ENCODE measurements around the gene ZNF627. TPM values are rescaled to one million over a fixed set of nuclear protein-coding genes. Genes with fewer than 3 reads are reported as not detected.

Gene ZNF627
- total and polyA plus RNA-seq, 2 donors: 13.7 to 18.4 TPM

GRCh38 chr19:11656535-11656934 lies 59.3 kb downstream of the ZNF627 start:
- H3K9me3 ChIP-seq (ENCODE audit: control insufficient read depth in 2 of 2, insufficient read depth in 1 of 2, low read length in 1 of 2): peaks cover 5 to 8% of the 10 kb centered on the region in 2 donors
- H3K27ac ChIP-seq (ENCODE audit: low read depth in 1 of 2, low read length in 1 of 2): no peak overlapping the region
- no peak overlapping the region for H3K4me3 ChIP-seq (ENCODE audit: low read length in 2 of 2)
- DNase-seq (ENCODE audit: low read depth in 6 of 9, low spot score in 9 of 9): no peak
- peaks cover 6 to 12% of the 10 kb centered on the region in 2 donors for H3K36me3 ChIP-seq (ENCODE audit: control insufficient read depth in 2 of 2, insufficient read depth in 2 of 2, low read length in 1 of 2)
- 96% methylated on average over 3 of the region's 3 CpGs for WGBS
- H3K4me1 ChIP-seq (ENCODE audit: control insufficient read depth in 2 of 2, insufficient read depth in 2 of 2, low read length in 2 of 2): no peaks in the 10 kb centered on the region
- H3K27me3 ChIP-seq (ENCODE audit: control insufficient read depth in 2 of 2, insufficient read depth in 1 of 2, low read length in 1 of 2): no peaks in the 10 kb centered on the region

- 80% methylated on average over 3 of the region's 3 CpGs for WGBS
- peaks cover under 1 to 5% of the 10 kb centered on the region in 2 donors for H3K36me3 ChIP-seq (ENCODE audit: control insufficient read depth in 2 of 2, insufficient read depth in 2 of 2, low read length in 1 of 2)
- H3K27ac ChIP-seq (ENCODE audit: low read depth in 1 of 2, low read length in 1 of 2): no peak overlapping the region
- peaks cover 3 to 5% of the 10 kb centered on the region in 2 donors for H3K9me3 ChIP-seq (ENCODE audit: control insufficient read depth in 2 of 2, insufficient read depth in 1 of 2, low read length in 1 of 2)
- DNase-seq (ENCODE audit: low read depth in 6 of 9, low spot score in 9 of 9): no peak
- no peak overlapping the region for H3K4me3 ChIP-seq (ENCODE audit: low read length in 2 of 2)
- no peaks in the 10 kb centered on the region for H3K27me3 ChIP-seq (ENCODE audit: control insufficient read depth in 2 of 2, insufficient read depth in 1 of 2, low read length in 1 of 2)
- H3K4me1 ChIP-seq (ENCODE audit: control insufficient read depth in 2 of 2, insufficient read depth in 2 of 2, low read length in 2 of 2): no peaks in the 10 kb centered on the region
These were observed 60.0 kb downstream of the ZNF627 start for GRCh38 chr19:11657307-11657706.

- no peak for DNase-seq (ENCODE audit: low read depth in 6 of 9, low spot score in 9 of 9)
- Histone ChIP-seq H3K9me3 (ENCODE audit: control insufficient read depth in 2 of 2, insufficient read depth in 1 of 2, low read length in 1 of 2) (no peaks in the 10 kb centered on the region), H3K4me1 (ENCODE audit: control insufficient read depth in 2 of 2, insufficient read depth in 2 of 2, low read length in 2 of 2) (no peaks in the 10 kb centered on the region), H3K27ac (ENCODE audit: low read depth in 1 of 2, low read length in 1 of 2) (no peak overlapping the region), H3K4me3 (ENCODE audit: low read length in 2 of 2) (no peak overlapping the region), H3K36me3 (ENCODE audit: control insufficient read depth in 2 of 2, insufficient read depth in 2 of 2, low read length in 1 of 2) (no peaks in the 10 kb centered on the region), H3K27me3 (ENCODE audit: control insufficient read depth in 2 of 2, insufficient read depth in 1 of 2, low read length in 1 of 2) (no peaks in the 10 kb centered on the region)
- 78% methylated on average over 7 of the region's 7 CpGs for WGBS
These were observed 61.7 kb downstream of the ZNF627 start for GRCh38 chr19:11658970-11659369.

- Histone ChIP-seq H3K4me3 (ENCODE audit: low read length in 2 of 2) (no peak overlapping the region), H3K4me1 (ENCODE audit: control insufficient read depth in 2 of 2, insufficient read depth in 2 of 2, low read length in 2 of 2) (no peaks in the 10 kb centered on the region), H3K9me3 (ENCODE audit: control insufficient read depth in 2 of 2, insufficient read depth in 1 of 2, low read length in 1 of 2) (no peaks in the 10 kb centered on the region), H3K27ac (ENCODE audit: low read depth in 1 of 2, low read length in 1 of 2) (no peak overlapping the region), H3K27me3 (ENCODE audit: control insufficient read depth in 2 of 2, insufficient read depth in 1 of 2, low read length in 1 of 2) (no peaks in the 10 kb centered on the region), H3K36me3 (ENCODE audit: control insufficient read depth in 2 of 2, insufficient read depth in 2 of 2, low read length in 1 of 2) (no peaks in the 10 kb centered on the region)
- 97% methylated on average over 1 of the region's 1 CpG for WGBS
- DNase-seq (ENCODE audit: low read depth in 6 of 9, low spot score in 9 of 9): no peak
These were observed 62.3 kb downstream of the ZNF627 start for GRCh38 chr19:11659612-11660011.

GRCh38 chr19:11662278-11662677 lies 65.0 kb downstream of the ZNF627 start:
- Histone ChIP-seq H3K27ac (ENCODE audit: low read depth in 1 of 2, low read length in 1 of 2) (no peak overlapping the region), H3K36me3 (ENCODE audit: control insufficient read depth in 2 of 2, insufficient read depth in 2 of 2, low read length in 1 of 2) (no peaks in the 10 kb centered on the region), H3K9me3 (ENCODE audit: control insufficient read depth in 2 of 2, insufficient read depth in 1 of 2, low read length in 1 of 2) (no peaks in the 10 kb centered on the region), H3K4me3 (ENCODE audit: low read length in 2 of 2) (no peak overlapping the region), H3K27me3 (ENCODE audit: control insufficient read depth in 2 of 2, insufficient read depth in 1 of 2, low read length in 1 of 2) (no peaks in the 10 kb centered on the region), H3K4me1 (ENCODE audit: control insufficient read depth in 2 of 2, insufficient read depth in 2 of 2, low read length in 2 of 2) (no peaks in the 10 kb centered on the region)
- 97% methylated on average over 30 of the region's 30 CpGs for whole genome bisulfite sequencing
- DNase-seq (ENCODE audit: low read depth in 6 of 9, low spot score in 9 of 9): no peak

- H3K9me3 ChIP-seq (ENCODE audit: control insufficient read depth in 2 of 2, insufficient read depth in 1 of 2, low read length in 1 of 2): no peaks in the 10 kb centered on the region
- H3K4me3 ChIP-seq (ENCODE audit: low read length in 2 of 2): no peak overlapping the region
- no peaks in the 10 kb centered on the region for H3K4me1 ChIP-seq (ENCODE audit: control insufficient read depth in 2 of 2, insufficient read depth in 2 of 2, low read length in 2 of 2)
- no peak for DNase-seq (ENCODE audit: low read depth in 6 of 9, low spot score in 9 of 9)
- 93% methylated on average over 8 of the region's 8 CpGs for WGBS
- no peak overlapping the region for H3K27ac ChIP-seq (ENCODE audit: low read depth in 1 of 2, low read length in 1 of 2)
- H3K27me3 ChIP-seq (ENCODE audit: control insufficient read depth in 2 of 2, insufficient read depth in 1 of 2, low read length in 1 of 2): no peaks in the 10 kb centered on the region
- no peaks in the 10 kb centered on the region for H3K36me3 ChIP-seq (ENCODE audit: control insufficient read depth in 2 of 2, insufficient read depth in 2 of 2, low read length in 1 of 2)
These were observed 65.9 kb downstream of the ZNF627 start for GRCh38 chr19:11663181-11663591.

Other genes with a start within 250 kb of the ZNF627 start
- gene PLPPR2, start 242.1 kb upstream of the ZNF627 start, total RNA-seq: 1.3 TPM
- 9.7 TPM for gene PLPPR2, start 242.1 kb upstream of the ZNF627 start, polyA plus RNA-seq
- 3.3 TPM for gene SWSAP1, start 222.8 kb upstream of the ZNF627 start, total RNA-seq
- gene SWSAP1, start 222.8 kb upstream of the ZNF627 start, polyA plus RNA-seq: 5.9 TPM
- 3.1 TPM for gene EPOR, start 213.2 kb upstream of the ZNF627 start, total RNA-seq
- 5.0 TPM for gene EPOR, start 213.2 kb upstream of the ZNF627 start, polyA plus RNA-seq
- 0.28 TPM for gene RGL3, start 178.2 kb upstream of the ZNF627 start, total RNA-seq
- gene RGL3, start 178.2 kb upstream of the ZNF627 start, polyA plus RNA-seq: 5.3 TPM
- 0.09 TPM for gene ODAD3, start 162.4 kb upstream of the ZNF627 start, total RNA-seq
- gene ODAD3, start 162.4 kb upstream of the ZNF627 start, polyA plus RNA-seq: 0.64 TPM
- 62.9 TPM for gene PRKCSH, start 161.8 kb upstream of the ZNF627 start, total RNA-seq
- gene PRKCSH, start 161.8 kb upstream of the ZNF627 start, polyA plus RNA-seq: 108 TPM
- gene ELAVL3, start 116.4 kb upstream of the ZNF627 start, total RNA-seq: 0.09 TPM
- gene ELAVL3, start 116.4 kb upstream of the ZNF627 start, polyA plus RNA-seq: 0.05 TPM
- gene ZNF653, start 91.6 kb upstream of the ZNF627 start, total RNA-seq: 6.9 TPM
- gene ZNF653, start 91.6 kb upstream of the ZNF627 start, polyA plus RNA-seq: 14.1 TPM
- 26.3 TPM for gene ECSIT, start 68.3 kb upstream of the ZNF627 start, total RNA-seq
- 31.0 TPM for gene ECSIT, start 68.3 kb upstream of the ZNF627 start, polyA plus RNA-seq
- 0.47 TPM for gene CNN1, start 58.6 kb upstream of the ZNF627 start, total RNA-seq
- 51.8 TPM for gene CNN1, start 58.6 kb upstream of the ZNF627 start, polyA plus RNA-seq
- gene ELOF1, start 38.3 kb upstream of the ZNF627 start, total RNA-seq: 54.9 TPM
- 62.4 TPM for gene ELOF1, start 38.3 kb upstream of the ZNF627 start, polyA plus RNA-seq
- 34.4 TPM for gene ACP5, start 19.8 kb upstream of the ZNF627 start, total RNA-seq
- 48.2 TPM for gene ACP5, start 19.8 kb upstream of the ZNF627 start, polyA plus RNA-seq
- 8.6 TPM for gene ZNF823, start 141.5 kb downstream of the ZNF627 start, total RNA-seq
- 5.6 TPM for gene ZNF823, start 141.5 kb downstream of the ZNF627 start, polyA plus RNA-seq
- gene ZNF441, start 169.5 kb downstream of the ZNF627 start, total RNA-seq: 7.7 TPM
- 9.0 TPM for gene ZNF441, start 169.5 kb downstream of the ZNF627 start, polyA plus RNA-seq
- 4.8 TPM for gene ZNF491, start 201.0 kb downstream of the ZNF627 start, total RNA-seq
- gene ZNF491, start 201.0 kb downstream of the ZNF627 start, polyA plus RNA-seq: 3.5 TPM
- gene ZNF440, start 216.8 kb downstream of the ZNF627 start, total RNA-seq: 8.9 TPM
- gene ZNF440, start 216.8 kb downstream of the ZNF627 start, polyA plus RNA-seq: 19.0 TPM